Measurements from ENCODE around the gene MYBBP1A.

- TF ChIP-seq EZH2 (IDR thresholded peaks at IDR 0.05; ENCODE audit: borderline replicate concordance, low read depth, low read length, poor library complexity, severe bottlenecking) (no peak), CTCF (conservative IDR thresholded peaks at IDR 0.05; ENCODE audit: low read depth, low read length) (no peak)
These were observed 57.9 kb downstream of the MYBBP1A start for GRCh38 chr17:4497101-4497824.

Data from A673 (cell line).